NT2/D1 (cell line): Measurements from ENCODE around the gene NCOA3.

ENCODE experiments used
- SUZ12 ChIP-seq: IDR thresholded peaks from 2 replicates; pipeline ENCODE4 v1.6.1; 2011; ENCODE audit not compliant: insufficient read length, insufficient read depth; ENCODE audit errors: extremely low read depth
- YY1 ChIP-seq: IDR thresholded peaks from 2 replicates; pipeline ENCODE4 v1.6.1; 2011; ENCODE audit not compliant: insufficient read length, insufficient read depth
- ZNF274 ChIP-seq: IDR thresholded peaks from 2 replicates; pipeline ENCODE4 v1.6.1; 2011; ENCODE audit warnings: mild to moderate bottlenecking, low read depth, low read length

DNA sequence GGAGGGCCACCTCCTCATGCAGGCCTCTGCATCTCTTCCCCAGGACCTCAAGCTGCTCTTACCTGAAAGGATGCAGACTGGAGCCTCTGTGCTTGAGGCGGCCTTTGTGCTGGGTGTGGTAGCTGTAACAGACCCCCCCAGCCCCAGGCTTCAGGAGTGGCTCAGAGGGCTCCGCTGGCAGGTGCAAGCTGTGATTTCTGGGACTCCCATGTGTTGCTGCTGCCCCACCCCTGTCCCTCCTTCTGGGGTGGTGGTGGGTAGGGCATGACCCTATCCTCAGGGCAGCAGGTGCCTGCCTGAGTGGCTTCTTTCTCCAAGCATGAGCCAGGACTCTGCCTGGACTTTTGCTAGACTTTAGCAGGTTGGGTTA lies 162.4 kb downstream of the NCOA3 start:
- TF ChIP-seq SUZ12 (no peak), YY1 (no peak), ZNF274 (no peak)
